WTC11 (cell line): Measurements from ENCODE around the gene B3GALT4. TPM values are rescaled to one million over a fixed set of nuclear protein-coding genes. Genes with fewer than 3 reads are reported as not detected.

Experiments
- ATAC-seq: fragments of 200-7000 bp; cut with Tn5 transposase; 2 replicates; pipeline ENCODE4 v1.10.0; 2021; ENCODE audit warnings: mild to moderate bottlenecking, moderate library complexity
- CTCF ChIA-PET: fragments of 300-600 bp; sonication (Branson Sonifier 250); formaldehyde crosslinking; loops from one replicate; lab custom pipeline; 2021; ENCODE audit warnings: antibody characterized with exemption; lab: Charles Lee
- POLR2A ChIA-PET: fragments of 350-600 bp; sonication (Branson Sonifier 250); formaldehyde crosslinking; loops from one replicate; lab custom pipeline; 2021; ENCODE audit warnings: antibody characterized with exemption; lab: Charles Lee
- DNase-seq: peaks from one replicate; pipeline ENCODE4 v3.0.0; 2021; ENCODE audit warnings: low spot score
- H3K27ac Mint-ChIP-seq: 2 replicates; pipeline ENCODE4 v1.8.0; 2021; ENCODE audit warnings: mixed read lengths
- H3K27me3 Mint-ChIP-seq: 2 replicates; pipeline ENCODE4 v1.8.0; 2021; ENCODE audit warnings: low read depth, mild to moderate bottlenecking, moderate library complexity, mixed read lengths
- H3K36me3 Mint-ChIP-seq: 2 replicates; pipeline ENCODE4 v1.8.0; 2021; ENCODE audit warnings: mixed read lengths
- H3K4me1 Mint-ChIP-seq: 2 replicates; pipeline ENCODE4 v1.8.0; 2022; ENCODE audit warnings: mixed read lengths
- H3K4me3 Mint-ChIP-seq: 2 replicates; pipeline ENCODE4 v1.8.0; 2021; ENCODE audit warnings: mild to moderate bottlenecking, moderate library complexity, mixed read lengths
- H3K9me3 Mint-ChIP-seq: 2 replicates; pipeline ENCODE4 v1.8.0; 2021; ENCODE audit warnings: mixed read lengths
- CREM ChIP-seq: sonication (generic); formaldehyde crosslinking; IDR thresholded peaks from 2 replicates; pipeline ENCODE4 v1.8.1; 2022; ENCODE audit warnings: mild to moderate bottlenecking, missing genetic modification reagents, moderate library complexity
- FOXK1 ChIP-seq: sonication (generic); formaldehyde crosslinking; IDR thresholded peaks from 2 replicates; pipeline ENCODE4 v1.8.0; 2022; ENCODE audit warnings: mild to moderate bottlenecking, moderate library complexity, missing genetic modification reagents
- MAX ChIP-seq: sonication (generic); formaldehyde crosslinking; IDR thresholded peaks from 2 replicates; pipeline ENCODE4 v1.8.0; 2022; ENCODE audit warnings: mild to moderate bottlenecking, missing genetic modification reagents
- NFYB ChIP-seq: sonication (generic); formaldehyde crosslinking; conservative IDR thresholded peaks from 2 replicates; pipeline ENCODE4 v1.8.0; 2022; ENCODE audit warnings: low read depth, missing genetic modification reagents
- SP1 ChIP-seq: sonication (generic); formaldehyde crosslinking; conservative IDR thresholded peaks from 2 replicates; pipeline ENCODE4 v1.8.1; 2022; ENCODE audit warnings: missing genetic modification reagents
- USF2 ChIP-seq: sonication (generic); formaldehyde crosslinking; IDR thresholded peaks from 2 replicates; pipeline ENCODE4 v1.8.1; 2023; ENCODE audit warnings: mild to moderate bottlenecking, missing genetic modification reagents, moderate library complexity
- ZNF281 ChIP-seq: sonication (generic); formaldehyde crosslinking; IDR thresholded peaks from 2 replicates; pipeline ENCODE4 v1.8.0; 2023; ENCODE audit warnings: mild to moderate bottlenecking, missing genetic modification reagents
- ZNF396 ChIP-seq: fragments of 250-450 bp; sonication (Bioruptor Pico); IDR thresholded peaks from 2 replicates; pipeline ENCODE4 v1.8.0; 2021; ENCODE audit warnings: mild to moderate bottlenecking, moderate library complexity, borderline replicate concordance
- ZSCAN18 ChIP-seq: fragments of 250-450 bp; sonication (Bioruptor Pico); IDR thresholded peaks from 2 replicates; pipeline ENCODE4 v2.1.2; 2022; ENCODE audit warnings: mild to moderate bottlenecking, moderate library complexity
- total RNA-seq: library from RNA; stranded (reverse); gene quantifications from 3 replicates; pipeline ENCODE4 v1.2.3, GENCODE V29; 2021

The B3GALT4 gene
- total RNA-seq, 1 experiment from 2014 or later, result 4.1 TPM

GRCh38 chr6:33313709-33314514 lies 37.0 kb downstream of the B3GALT4 start, which contains the start of gene TAPBP (continued):
- TF ChIP-seq ZSCAN18 (no peak), FOXK1 (CRISPR knock-in tag) (no peak; the same call in 1 of the 2 replicates)

GRCh38 chr6:33314515-33314942 lies 37.6 kb downstream of the B3GALT4 start:
- ChIA-PET POLR2A (no interaction called here), CTCF (interaction anchor here (0.5 kb wide), 1 partner anchor 79 kb away, joined by 3 read pairs; no protein-coding TSS in a partner anchor)
- H3K27ac Mint-ChIP-seq, result peak overlapping the region; percentile 79
- peaks cover 9% of the 10 kb centered on the region for H3K36me3 Mint-ChIP-seq
- DNase-seq (peak; percentile 45), ATAC-seq (peak; percentile 14)
- no peaks in the 10 kb centered on the region; the same call in 1 of the 2 replicates for H3K27me3 Mint-ChIP-seq
- H3K9me3 Mint-ChIP-seq, result no peaks in the 10 kb centered on the region
- peaks cover 46% of the 10 kb centered on the region for H3K4me1 Mint-ChIP-seq
- TF ChIP-seq SP1 (CRISPR knock-in tag) (no peak), NFYB (no peak), ZNF281 (no peak), CREM (CRISPR knock-in tag) (no peak), FOXK1 (CRISPR knock-in tag) (0 out of 2 replicates have a peak, but pooled peaks have one; percentile 20), USF2 (peak; percentile 35)
- H3K4me3 Mint-ChIP-seq, result peak overlapping the region; percentile 93

GRCh38 chr6:33314943-33315792 lies 38.2 kb downstream of the B3GALT4 start:
- DNase-seq (peak; percentile 62), ATAC-seq (peak; percentile 2)
- H3K36me3 Mint-ChIP-seq, result peaks cover 16% of the 10 kb centered on the region
- H3K4me1 Mint-ChIP-seq, result peaks cover 53% of the 10 kb centered on the region
- POLR2A ChIA-PET, result no interaction called here
- peak overlapping the region; percentile 93 for H3K4me3 Mint-ChIP-seq
- H3K27me3 Mint-ChIP-seq, result no peaks in the 10 kb centered on the region; the same call in 1 of the 2 replicates
- TF ChIP-seq USF2 (no peak), SP1 (CRISPR knock-in tag) (peak; percentile 29; the same call in 1 of the 2 replicates), MAX (CRISPR knock-in tag) (0 out of 2 replicates have a peak, but pooled peaks have one; percentile 39), ZNF396 (CRISPR knock-in tag) (no peak), ZNF281 (0 out of 2 replicates have a peak, but pooled peaks have one; percentile 33)
- H3K9me3 Mint-ChIP-seq, result no peaks in the 10 kb centered on the region
- peak overlapping the region; percentile 79 for H3K27ac Mint-ChIP-seq
- CTCF ChIA-PET, result interaction anchor here (0.5 kb wide), 1 partner anchor 79 kb away, joined by 3 read pairs; no protein-coding TSS in a partner anchor
